Gastrocnemius medialis (tissue), 4 donors: ENCODE measurements around the gene COPZ2. TPM values are rescaled to one million over a fixed set of nuclear protein-coding genes. Genes with fewer than 3 reads are reported as not detected.

Experiments used
- ATAC-seq, 2 donors: fragments of 150-250 bp; one replicate each; pipeline ENCODE4 v1.9.1; 2016
- DNase-seq, 2 donors: peaks; one replicate each; pipeline ENCODE4 v3.0.0-alpha.2; 2019
- H3K27ac ChIP-seq, 4 donors: fragments of 200-600 bp; sonication (generic); 1 replicate in 1 of 4; 2 replicates in 3 of 4; pipeline ENCODE4 v1.5.1; 2016 to 2018; ENCODE audit warnings: mild to moderate bottlenecking in 2 of 4, moderate library complexity in 1 of 4
- H3K27me3 ChIP-seq, 3 donors: fragments of 200-600 bp; sonication (generic) in 2 of 3; 1 replicate in 1 of 3; 2 replicates in 2 of 3; pipeline versions ENCODE4 v1.5.1 to v1.6.0; 2016 to 2019; ENCODE audit warnings: mild to moderate bottlenecking in 1 of 3, moderate library complexity in 1 of 3
- H3K36me3 ChIP-seq, 2 donors: fragments of 200-600 bp; sonication (generic) in 1 of 2; one replicate each; pipeline ENCODE4 v1.5.1; 2017 to 2018
- H3K4me1 ChIP-seq, 2 donors: fragments of 200-600 bp; sonication (generic) in 1 of 2; one replicate each; pipeline ENCODE4 v1.5.1; 2016 to 2017; ENCODE audit warnings: mild to moderate bottlenecking in 2 of 2
- H3K4me3 ChIP-seq, 4 donors: fragments of 200-600 bp; sonication (generic) in 3 of 4; 1 replicate in 1 of 4; 2 replicates in 3 of 4; pipeline ENCODE4 v1.5.1; 2016 to 2019; ENCODE audit warnings: mild to moderate bottlenecking in 2 of 4
- H3K9me3 ChIP-seq, 3 donors: fragments of 200-600 bp; sonication (generic) in 2 of 3; 1 replicate in 1 of 3; 2 replicates in 2 of 3; pipeline ENCODE4 v1.5.1; 2016 to 2019
- CTCF ChIP-seq, 5 experiments: fragments of 450-650 bp in 3 of 5; fragments of 200-600 bp in 2 of 5; sonication (generic) in 2 of 5; IDR thresholded peaks in 4 of 5; conservative IDR thresholded peaks in 1 of 5; 1 replicate in 4 of 5; 2 replicates in 1 of 5; pipeline ENCODE4 v1.5.1; 2016 to 2019; ENCODE audit warnings: antibody characterized with exemption in 5 of 5, mild to moderate bottlenecking in 3 of 5, moderate library complexity in 3 of 5
- POLR2A ChIP-seq, 2 donors: fragments of 450-650 bp; IDR thresholded peaks; one replicate each; pipeline ENCODE4 v1.6.1; 2017; ENCODE audit warnings: antibody characterized with exemption in 2 of 2, mild to moderate bottlenecking in 2 of 2, moderate library complexity in 2 of 2
- in situ Hi-C, 4 donors: fragments of 200-750 bp; cut with MboI; loops; one replicate each; pipeline versions ENCODE4 v1.15.0 to v1.8.0; 2017; ENCODE audit warnings: low sequenced_read_pairs in 4 of 4
- intact Hi-C: fragments of 100-400 bp; cut with DNase I; formaldehyde crosslinking; loops from one replicate; pipeline ENCODE4 v1.15.1; 2023; ENCODE audit warnings: low total_unique reads
- total RNA-seq, 4 donors: library from RNA; depleted of rRNA; stranded (reverse); fragments of >200 nt; gene quantifications; one replicate each; pipeline versions ENCODE4 v1.1.0 to v1.2.3, GENCODE V29; 2016

The COPZ2 gene
- total RNA-seq, 4 donors from 2014 or later, result 40.5 to 76.9 (median 52.8) TPM

GRCh38 chr17:48025904-48026501 is 11.6 kb downstream of the COPZ2 start:
- Histone ChIP-seq H3K4me1 (peaks cover 33 to 39% of the 10 kb centered on the region in 2 donors), H3K27me3 (no peaks in the 10 kb centered on the region), H3K36me3 (no peaks in the 10 kb centered on the region), H3K9me3 (no peaks in the 10 kb centered on the region), H3K27ac (peak overlapping the region; percentile 77 to 89 (median 81)), H3K4me3 (peak overlapping the region; percentile 46 to 66 (median 52))
- no peak for TF ChIP-seq POLR2A (IDR thresholded peaks at IDR 0.05)
- TF ChIP-seq CTCF (IDR thresholded peaks at IDR 0.05 in 4 of 5, conservative IDR thresholded peaks at IDR 0.05 in 1 of 5), result no peak
- in situ Hi-C loops, result loop anchor here in 2 of 4 donors (5.0 kb wide), 2 partner anchors 46 to 101 kb away; no protein-coding TSS in a partner anchor
- DNase-seq, result no peak
- intact Hi-C loops, result loop anchor here (1.0 to 5.0 kb wide), 7 partner anchors 48 to 591 kb away; partner anchors contain the start of genes CDK5RAP3, HOXB8, SNX11 and SP2
- peak; percentile 1 to 2 for ATAC-seq

- Histone ChIP-seq H3K9me3 (no peaks in the 10 kb centered on the region), H3K4me3 (peak overlapping the region; percentile 57 to 66 (median 60)), H3K36me3 (no peaks in the 10 kb centered on the region), H3K27me3 (no peaks in the 10 kb centered on the region), H3K27ac (peak overlapping the region; percentile 77 to 89 (median 81)), H3K4me1 (peaks cover 33 to 39% of the 10 kb centered on the region in 2 donors)
- TF ChIP-seq CTCF (IDR thresholded peaks at IDR 0.05 in 4 of 5, conservative IDR thresholded peaks at IDR 0.05 in 1 of 5) (peak; percentile 69 to 93 (median 90)), POLR2A (IDR thresholded peaks at IDR 0.05) (peak; percentile 38 to 60)
- peak; percentile 95 to 96 for DNase-seq
- intact Hi-C loops, result loop anchor here (1.0 to 5.0 kb wide), 7 partner anchors 49 to 592 kb away; partner anchors contain the start of genes CDK5RAP3, HOXB8, SNX11 and SP2
- in situ Hi-C loops, result loop anchor here in 2 of 4 donors (5.0 kb wide), 2 partner anchors 47 to 102 kb away; no protein-coding TSS in a partner anchor
- ATAC-seq, result peak; percentile 82 to 84
Observed at GRCh38 chr17:48025040-48025903, 12.3 kb downstream of the COPZ2 start.

- in situ Hi-C loops (loop anchor here in 2 of 4 donors (5.0 kb wide), 2 partner anchors 48 to 103 kb away; no protein-coding TSS in a partner anchor), intact Hi-C loops (loop anchor here (1.0 to 5.0 kb wide), 7 partner anchors 50 to 593 kb away; partner anchors contain the start of genes CDK5RAP3, HOXB8, SNX11 and SP2)
- DNase-seq (peak in 1 of 2 donors; percentile 30), ATAC-seq (peak; percentile 6 to 15)
- H3K36me3 ChIP-seq, result no peaks in the 10 kb centered on the region
- no peaks in the 10 kb centered on the region for H3K9me3 ChIP-seq
- peaks cover 33 to 39% of the 10 kb centered on the region in 2 donors for H3K4me1 ChIP-seq
- no peak for TF ChIP-seq CTCF (IDR thresholded peaks at IDR 0.05 in 4 of 5, conservative IDR thresholded peaks at IDR 0.05 in 1 of 5)
- no peak for TF ChIP-seq POLR2A (IDR thresholded peaks at IDR 0.05)
- H3K4me3 ChIP-seq, result peak overlapping the region; percentile 49 to 60 (median 58)
- H3K27ac ChIP-seq, result peak overlapping the region; percentile 66 to 76 (median 74)
- H3K27me3 ChIP-seq, result no peaks in the 10 kb centered on the region
Observed at GRCh38 chr17:48024149-48025039, 13.2 kb downstream of the COPZ2 start.
